Erythroblast (primary cell): ENCODE data around the gene ZNF641.

Source experiments
- GATA1 ChIP-seq: IDR thresholded peaks from 2 replicates; pipeline ENCODE4 v1.6.1; 2011; ENCODE audit warnings: low read depth, mild to moderate bottlenecking, control low read depth, low read length, moderate library complexity
- POLR2A ChIP-seq: IDR thresholded peaks from 2 replicates; pipeline ENCODE4 v1.6.1; 2011; ENCODE audit warnings: mild to moderate bottlenecking, low read length

DNA sequence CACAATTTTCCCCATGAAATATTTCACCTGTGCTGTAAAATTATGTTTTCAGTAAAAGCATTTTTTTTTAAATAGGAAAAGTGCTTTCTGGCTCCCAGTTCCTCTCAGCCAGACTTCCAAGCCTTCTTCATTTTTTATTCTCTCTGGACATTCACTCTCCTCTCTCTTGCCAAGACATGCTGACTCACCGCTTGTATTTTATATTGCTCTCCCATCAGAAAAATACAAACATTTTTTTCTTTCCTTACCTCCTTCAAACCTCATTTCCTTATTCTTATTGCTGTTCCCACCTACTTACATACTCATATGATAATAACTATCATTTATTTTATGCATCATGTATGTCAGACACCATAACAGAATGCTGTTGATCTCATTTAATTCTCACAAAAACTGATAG, 37.7 kb upstream of the ZNF641 start:
- TF ChIP-seq POLR2A (no peak), GATA1 (no peak)
